HS-27A (cell line): ENCODE data around the gene GJA8.
"Not testable (repeated sequence)": the region's sequence is repeated elsewhere in the genome, so short reads cannot be mapped to it uniquely, and the experiment has no call there.

Source experiments
- DNase-seq: peaks from one replicate; pipeline ENCODE4 v3.0.0-alpha.2; 2012; ENCODE audit warnings: low read depth, missing footprints

The GJA8 gene

GRCh38 chr1:147927689-147928088, 25.1 kb downstream of the GJA8 start:
- DNase-seq = not testable (repeated sequence)

- DNase-seq = peak; percentile 46
Observed at GRCh38 chr1:147928236-147929132, 25.9 kb downstream of the GJA8 start, which contains the start of gene GPR89B. TSS of gene GPR89B (plus strand) at chr1:147928420. CDS start at chr1:147928537, 117 bp downstream.

GRCh38 chr1:147931137-147931536, 28.5 kb downstream of the GJA8 start:
- not testable (repeated sequence) for DNase-seq

- DNase-seq = not testable (repeated sequence)
Observed at GRCh38 chr1:147935296-147935695, 32.7 kb downstream of the GJA8 start.

GRCh38 chr1:147940456-147940855, 37.9 kb downstream of the GJA8 start:
- not testable (repeated sequence) for DNase-seq

DNA sequence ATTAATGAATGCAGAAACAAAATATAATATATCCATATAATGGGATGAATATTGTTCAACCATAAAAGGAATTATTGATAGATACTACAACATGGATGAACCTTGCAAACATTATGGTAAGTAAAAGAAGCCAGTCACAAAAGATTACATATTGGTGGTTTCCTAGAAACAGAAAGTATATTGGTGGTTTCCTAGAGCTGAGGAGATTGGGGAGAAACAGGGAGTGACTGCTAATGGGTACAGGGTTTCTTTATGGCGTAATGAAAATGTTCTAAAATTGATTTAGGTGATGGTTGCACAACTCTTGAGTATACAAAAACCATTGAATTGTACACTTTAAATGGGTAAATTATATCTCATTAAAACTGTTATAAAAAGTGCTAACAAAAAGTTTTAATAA, 40.0 kb downstream of the GJA8 start:
- not testable (repeated sequence) for DNase-seq

DNA sequence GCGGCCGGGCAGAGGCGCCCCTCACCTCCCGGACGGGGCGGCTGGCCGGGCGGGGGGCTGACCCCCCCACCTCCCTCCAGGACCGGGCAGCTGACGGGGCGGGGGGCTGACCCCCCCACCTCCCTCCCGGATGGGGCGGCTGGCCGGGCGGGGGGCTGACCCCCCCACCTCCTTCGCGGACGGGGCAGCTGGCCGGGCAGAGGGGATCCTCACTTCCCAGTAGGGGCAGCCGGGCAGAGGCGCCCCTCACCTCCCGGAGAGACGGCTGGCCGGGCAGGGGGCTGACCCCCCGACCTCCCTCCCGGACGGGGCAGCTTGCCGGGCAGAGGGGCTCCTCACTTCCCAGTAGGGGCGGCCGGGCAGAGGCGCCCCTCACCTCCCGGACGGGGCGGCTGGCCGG, 46.9 kb downstream of the GJA8 start:
- not testable (repeated sequence) for DNase-seq
